ENCODE data around the gene GRIK1. TPM values are rescaled to one million over a fixed set of nuclear protein-coding genes. Genes with fewer than 3 reads are reported as not detected.

Gene GRIK1
- polyA plus RNA-seq, 6 donors from 2014 or later = not detected

GRCh38 chr21:29817450-29817849 is 122.3 kb downstream of the GRIK1 start:
- Mint-ChIP-seq H3K9me3 (peaks cover 0 to 4% (median 0%) of the 10 kb centered on the region in 7 donors), H3K27me3 (peaks cover 0 to 5% (median 0%) of the 10 kb centered on the region in 3 donors), H3K4me3 (no peak overlapping the region), H3K36me3 (no peaks in the 10 kb centered on the region), H3K27ac (no peak overlapping the region), H3K4me1 (no peaks in the 10 kb centered on the region)
- no peak for ATAC-seq (ENCODE audit: low read depth in 2 of 2)
- no peak for DNase-seq

- no peak for ATAC-seq (ENCODE audit: low read depth in 2 of 2)
- H3K36me3 Mint-ChIP-seq = no peaks in the 10 kb centered on the region
- no peaks in the 10 kb centered on the region for H3K4me1 Mint-ChIP-seq
- H3K4me3 Mint-ChIP-seq = no peak overlapping the region
- H3K27ac Mint-ChIP-seq = no peak overlapping the region
- DNase-seq = no peak
- H3K27me3 Mint-ChIP-seq = peaks cover 0 to 5% (median 0%) of the 10 kb centered on the region in 3 donors
- peaks cover 0 to 4% (median 0%) of the 10 kb centered on the region in 7 donors for H3K9me3 Mint-ChIP-seq
Measured at GRCh38 chr21:29812947-29813346, 126.8 kb downstream of the GRIK1 start.

- H3K4me1 Mint-ChIP-seq = no peaks in the 10 kb centered on the region
- no peaks in the 10 kb centered on the region for H3K36me3 Mint-ChIP-seq
- no peak overlapping the region for H3K27ac Mint-ChIP-seq
- peaks cover 0 to 4% (median 0%) of the 10 kb centered on the region in 7 donors for H3K9me3 Mint-ChIP-seq
- peaks cover 0 to 4% (median 0%) of the 10 kb centered on the region in 3 donors for H3K27me3 Mint-ChIP-seq
- ATAC-seq (ENCODE audit: low read depth in 2 of 2) (no peak), DNase-seq (no peak)
- H3K4me3 Mint-ChIP-seq = no peak overlapping the region
Measured at GRCh38 chr21:29810871-29811270, 128.9 kb downstream of the GRIK1 start.

DNA sequence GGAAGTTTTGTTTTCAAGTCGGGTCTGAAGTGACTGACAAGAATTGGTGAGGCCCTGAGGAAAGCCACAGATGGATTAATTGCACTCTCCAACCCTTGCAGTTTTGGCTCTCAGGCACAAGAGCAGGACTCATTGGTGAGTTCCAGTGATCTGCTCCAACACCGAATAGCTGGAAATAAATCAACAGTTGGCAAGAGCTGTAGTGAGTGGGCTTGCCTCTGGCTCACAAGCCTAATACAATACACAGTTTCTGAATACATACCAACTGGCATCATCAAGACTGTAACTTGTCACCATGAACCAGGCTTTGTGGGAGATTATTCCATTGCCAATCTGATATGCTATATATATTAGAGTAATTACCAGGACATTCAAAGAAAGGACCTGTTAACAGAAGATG is 131.6 kb downstream of the GRIK1 start:
- Mint-ChIP-seq H3K36me3 (no peaks in the 10 kb centered on the region), H3K9me3 (no peaks in the 10 kb centered on the region), H3K4me3 (no peak overlapping the region), H3K27me3 (no peaks in the 10 kb centered on the region), H3K27ac (no peak overlapping the region), H3K4me1 (no peaks in the 10 kb centered on the region)
- no peak for DNase-seq
- no peak for ATAC-seq (ENCODE audit: low read depth in 2 of 2)

- Mint-ChIP-seq H3K27ac (no peak overlapping the region), H3K27me3 (no peaks in the 10 kb centered on the region)
- ATAC-seq (ENCODE audit: low read depth in 2 of 2) = no peak
Measured at GRCh38 chr21:29805105-29805504, 134.7 kb downstream of the GRIK1 start.

DNA sequence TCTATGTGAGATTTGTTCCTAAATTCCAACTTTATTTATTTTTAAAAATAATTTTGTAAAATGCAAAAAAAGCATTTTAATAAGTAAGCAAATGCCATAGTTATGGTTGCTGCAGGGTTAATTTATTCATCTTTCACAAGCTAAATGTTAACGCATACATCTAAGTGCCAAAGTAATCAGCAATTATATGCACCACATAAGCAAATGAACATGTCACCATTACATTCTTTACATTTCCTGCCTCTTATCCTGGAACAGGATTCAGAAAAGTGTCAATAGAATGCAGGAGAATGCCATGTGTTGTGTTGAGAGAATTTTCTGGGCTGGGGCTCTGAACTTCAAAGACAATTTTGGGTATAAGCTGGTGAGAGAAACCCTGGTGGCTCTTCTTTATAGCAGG is 136.6 kb downstream of the GRIK1 start:
- Mint-ChIP-seq H3K27me3 (peaks cover 0 to 3% (median 0%) of the 10 kb centered on the region in 3 donors), H3K36me3 (no peaks in the 10 kb centered on the region), H3K4me3 (no peak overlapping the region), H3K9me3 (no peaks in the 10 kb centered on the region), H3K27ac (no peak overlapping the region), H3K4me1 (no peaks in the 10 kb centered on the region)
- ATAC-seq (ENCODE audit: low read depth in 2 of 2) = no peak
- DNase-seq = no peak

More at GRCh38 chr21:29805105-29805504, 134.7 kb downstream of the GRIK1 start:
- H3K9me3 Mint-ChIP-seq = no peaks in the 10 kb centered on the region
- no peak for DNase-seq
- no peaks in the 10 kb centered on the region for H3K36me3 Mint-ChIP-seq
- H3K4me1 Mint-ChIP-seq = no peaks in the 10 kb centered on the region
- H3K4me3 Mint-ChIP-seq = no peak overlapping the region

- Mint-ChIP-seq H3K27ac (no peak overlapping the region), H3K27me3 (peaks cover 0 to 3% (median 0%) of the 10 kb centered on the region in 3 donors), H3K4me1 (no peaks in the 10 kb centered on the region), H3K9me3 (no peaks in the 10 kb centered on the region), H3K36me3 (no peaks in the 10 kb centered on the region), H3K4me3 (no peak overlapping the region)
- DNase-seq = no peak
- no peak for ATAC-seq (ENCODE audit: low read depth in 2 of 2)
Measured at GRCh38 chr21:29801122-29801521, 138.7 kb downstream of the GRIK1 start.

GRCh38 chr21:29800056-29800455 is 139.7 kb downstream of the GRIK1 start:
- DNase-seq = no peak
- H3K36me3 Mint-ChIP-seq = no peaks in the 10 kb centered on the region
- no peaks in the 10 kb centered on the region for H3K4me1 Mint-ChIP-seq
- H3K27ac Mint-ChIP-seq = no peak overlapping the region
- H3K27me3 Mint-ChIP-seq = peaks cover 0 to 3% (median 0%) of the 10 kb centered on the region in 3 donors
- no peaks in the 10 kb centered on the region for H3K9me3 Mint-ChIP-seq
- ATAC-seq (ENCODE audit: low read depth in 2 of 2) = no peak
- H3K4me3 Mint-ChIP-seq = no peak overlapping the region

DNA sequence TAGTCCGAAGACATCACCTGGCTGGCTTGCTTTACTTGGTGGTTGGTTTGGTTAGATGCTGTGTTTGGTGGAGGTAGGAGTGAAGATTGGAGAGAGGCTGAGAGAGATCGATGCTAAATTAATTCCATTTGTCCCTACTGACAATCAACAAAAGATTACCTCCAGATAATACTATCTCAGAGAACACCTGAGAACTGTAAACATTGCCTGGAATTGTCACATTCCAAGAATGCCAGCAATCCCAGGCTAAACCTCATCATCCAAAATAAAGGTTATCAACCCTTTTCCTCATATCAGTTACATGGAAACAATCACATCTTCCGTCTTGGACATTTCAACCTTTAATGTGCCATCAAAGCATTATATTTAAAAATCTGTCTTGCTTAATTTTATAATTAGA is 141.0 kb downstream of the GRIK1 start:
- no peak for ATAC-seq (ENCODE audit: low read depth in 2 of 2)
- Mint-ChIP-seq H3K4me3 (no peak overlapping the region), H3K27ac (no peak overlapping the region), H3K4me1 (no peaks in the 10 kb centered on the region), H3K9me3 (no peaks in the 10 kb centered on the region), H3K36me3 (no peaks in the 10 kb centered on the region), H3K27me3 (peaks cover 0 to 3% (median 0%) of the 10 kb centered on the region in 3 donors)
- no peak for DNase-seq

GRCh38 chr21:29797155-29797554 is 142.6 kb downstream of the GRIK1 start:
- Mint-ChIP-seq H3K9me3 (no peaks in the 10 kb centered on the region), H3K27ac (no peak overlapping the region), H3K4me3 (no peak overlapping the region), H3K36me3 (no peaks in the 10 kb centered on the region), H3K27me3 (peaks cover 0 to 3% (median 0%) of the 10 kb centered on the region in 3 donors), H3K4me1 (no peaks in the 10 kb centered on the region)
- ATAC-seq (ENCODE audit: low read depth in 2 of 2) (no peak), DNase-seq (no peak)

DNA sequence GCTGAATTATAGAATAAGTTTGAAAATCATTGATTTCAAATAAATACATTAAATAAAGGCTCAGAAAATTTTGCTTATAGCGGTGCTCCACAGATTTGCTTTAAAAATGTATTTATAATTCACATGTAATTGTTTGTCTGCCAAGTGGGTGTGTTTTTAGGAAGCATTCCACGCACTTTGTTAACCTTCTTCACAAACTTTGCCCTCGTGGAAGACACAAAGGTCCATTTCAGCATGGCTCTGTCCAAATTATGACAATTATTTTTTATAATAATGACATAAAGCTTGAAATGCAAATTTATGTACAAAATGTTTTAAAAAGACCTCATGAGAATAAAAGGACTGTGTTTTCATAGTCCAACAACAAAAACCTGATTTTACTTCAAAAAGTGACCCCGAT is 146.1 kb downstream of the GRIK1 start:
- no peaks in the 10 kb centered on the region for H3K4me1 Mint-ChIP-seq
- H3K4me3 Mint-ChIP-seq = no peak overlapping the region
- no peak for DNase-seq
- ATAC-seq (ENCODE audit: low read depth in 2 of 2) = no peak
- no peak overlapping the region for H3K27ac Mint-ChIP-seq
- H3K27me3 Mint-ChIP-seq = no peaks in the 10 kb centered on the region
- peaks cover 0 to 2% (median 0%) of the 10 kb centered on the region in 7 donors for H3K9me3 Mint-ChIP-seq
- no peaks in the 10 kb centered on the region for H3K36me3 Mint-ChIP-seq

- Mint-ChIP-seq H3K27ac (no peak overlapping the region), H3K27me3 (no peaks in the 10 kb centered on the region), H3K9me3 (peaks cover 0 to 4% (median 0%) of the 10 kb centered on the region in 7 donors), H3K36me3 (no peaks in the 10 kb centered on the region), H3K4me3 (no peak overlapping the region), H3K4me1 (no peaks in the 10 kb centered on the region)
- ATAC-seq (ENCODE audit: low read depth in 2 of 2) (no peak), DNase-seq (no peak)
Measured at GRCh38 chr21:29789393-29789792, 150.4 kb downstream of the GRIK1 start.

DNA sequence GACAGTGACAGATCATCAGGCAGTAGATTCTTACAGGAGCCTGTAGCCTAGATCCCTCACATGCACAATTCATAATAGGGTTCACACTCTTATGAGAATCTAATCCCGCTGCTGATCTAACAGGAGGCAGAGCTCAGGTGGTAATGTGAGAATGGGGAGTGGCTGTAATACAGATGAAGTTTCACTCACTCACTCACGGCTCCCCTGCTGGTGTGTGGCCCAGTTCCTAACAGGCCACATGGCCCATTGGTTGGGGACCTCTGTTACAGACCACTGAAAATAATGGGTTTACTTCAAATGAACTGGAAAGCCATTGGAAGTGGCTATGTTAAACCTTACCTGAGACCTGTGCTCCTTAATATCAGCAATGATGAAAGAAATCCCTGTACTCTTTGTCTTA is 151.0 kb downstream of the GRIK1 start:
- H3K27ac Mint-ChIP-seq = no peak overlapping the region
- no peaks in the 10 kb centered on the region for H3K27me3 Mint-ChIP-seq
- ATAC-seq (ENCODE audit: low read depth in 2 of 2) = no peak
- DNase-seq = no peak
- no peaks in the 10 kb centered on the region for H3K4me1 Mint-ChIP-seq
- peaks cover 0 to 4% (median 0%) of the 10 kb centered on the region in 7 donors for H3K9me3 Mint-ChIP-seq
- H3K36me3 Mint-ChIP-seq = no peaks in the 10 kb centered on the region
- no peak overlapping the region for H3K4me3 Mint-ChIP-seq

DNA sequence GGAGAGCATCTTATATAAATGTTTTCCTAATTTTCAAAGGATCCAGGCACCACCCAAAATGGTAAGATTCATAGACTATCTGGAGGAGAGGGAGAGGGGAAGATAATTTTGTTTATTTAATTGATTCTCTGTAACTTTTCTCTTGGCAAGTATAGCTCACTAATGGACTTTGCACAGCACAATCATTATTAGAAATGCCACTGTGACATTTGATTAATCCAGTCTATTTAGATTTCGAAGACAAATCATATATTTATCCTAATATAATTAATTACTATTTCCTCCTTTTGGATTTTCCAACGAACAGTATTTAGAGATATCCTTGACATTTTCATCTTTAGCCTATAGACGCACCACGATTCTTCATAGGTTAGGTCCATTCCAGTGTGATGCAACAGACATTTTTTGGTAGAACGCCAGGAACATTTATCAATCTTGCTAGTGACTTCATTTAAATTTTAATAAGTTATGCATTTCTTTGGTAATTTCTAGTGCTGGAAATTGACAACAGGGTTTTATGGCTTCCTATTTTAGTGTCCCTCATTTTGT is 152.4 kb downstream of the GRIK1 start:
- H3K9me3 Mint-ChIP-seq = peaks cover 0 to 4% (median 0%) of the 10 kb centered on the region in 7 donors
- no peak overlapping the region for H3K4me3 Mint-ChIP-seq
- H3K4me1 Mint-ChIP-seq = no peaks in the 10 kb centered on the region
- ATAC-seq (ENCODE audit: low read depth in 2 of 2) (no peak), DNase-seq (no peak)
- H3K27ac Mint-ChIP-seq = no peak overlapping the region
- no peaks in the 10 kb centered on the region for H3K27me3 Mint-ChIP-seq
- H3K36me3 Mint-ChIP-seq = no peaks in the 10 kb centered on the region

Data from naive B cell (primary cell).